Hippocampal formation (tissue), 2 donors: ENCODE measurements around the gene OR6C68.
"Not testable (repeated sequence)": the region's sequence is repeated elsewhere in the genome, so short reads cannot be mapped to it uniquely, and the experiment has no call there.

Experiments
- DNase-seq, 2 donors: peaks; one replicate each; lab custom pipeline; 2025; lab: John Stamatoyannopoulos, UW

Gene OR6C68

DNA sequence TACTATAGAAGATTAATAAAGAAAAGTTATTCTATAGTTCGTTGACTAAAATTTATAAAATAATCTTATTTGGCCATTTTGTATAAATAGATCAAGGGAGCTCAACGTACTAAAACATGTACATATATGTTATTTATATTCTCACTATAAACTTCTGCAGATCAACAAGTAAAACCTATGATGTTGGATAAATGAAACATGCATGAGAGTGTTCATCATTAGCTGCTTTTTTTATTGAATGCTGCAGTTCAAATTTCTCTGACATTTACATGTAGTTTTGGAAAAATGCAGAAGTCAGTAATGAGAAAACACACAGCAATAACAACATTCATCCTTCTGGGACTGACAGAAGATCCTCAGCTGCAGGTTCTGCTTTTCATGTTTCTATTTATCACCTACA is at the start of gene OR6C68:
TSS of gene OR6C68 (plus strand) at position 301 of the 400 bp plus-strand sequence. CDS start at position 301, 0 bp downstream.
- no peak for DNase-seq

DNA sequence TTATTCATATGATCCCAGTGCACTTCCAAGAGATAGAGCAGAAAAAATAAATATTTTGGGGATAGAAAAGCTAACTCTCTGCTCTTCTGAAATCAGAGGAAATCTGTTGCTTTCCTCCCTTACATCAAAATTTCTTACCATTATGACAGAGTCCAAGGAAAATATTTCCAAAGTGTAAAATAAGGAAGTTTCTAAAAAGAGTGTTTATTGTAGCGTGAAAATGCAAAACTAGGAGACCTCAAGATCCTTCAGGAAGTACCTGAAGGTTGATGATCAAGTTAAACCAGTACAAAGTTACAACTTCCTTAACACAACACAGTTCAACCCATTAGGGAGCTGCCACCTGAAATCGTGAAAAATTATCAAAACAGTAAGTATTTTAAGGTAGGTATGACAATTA is 48.4 kb upstream of the OR6C68 start, which contains the start of gene OR6C2:
TSS of gene OR6C2 (plus strand) at position 301 of the 400 bp plus-strand sequence. CDS start 8,138 bp downstream, outside the sequence.
- no peak for DNase-seq

- no peak for DNase-seq
These were observed 46.8 kb upstream of the OR6C68 start for GRCh38 chr12:55445357-55445756.

- no peak for DNase-seq
These were observed 45.9 kb upstream of the OR6C68 start for GRCh38 chr12:55446326-55446725.

- no peak for DNase-seq
These were observed 43.4 kb upstream of the OR6C68 start for GRCh38 chr12:55448825-55449224.

DNA sequence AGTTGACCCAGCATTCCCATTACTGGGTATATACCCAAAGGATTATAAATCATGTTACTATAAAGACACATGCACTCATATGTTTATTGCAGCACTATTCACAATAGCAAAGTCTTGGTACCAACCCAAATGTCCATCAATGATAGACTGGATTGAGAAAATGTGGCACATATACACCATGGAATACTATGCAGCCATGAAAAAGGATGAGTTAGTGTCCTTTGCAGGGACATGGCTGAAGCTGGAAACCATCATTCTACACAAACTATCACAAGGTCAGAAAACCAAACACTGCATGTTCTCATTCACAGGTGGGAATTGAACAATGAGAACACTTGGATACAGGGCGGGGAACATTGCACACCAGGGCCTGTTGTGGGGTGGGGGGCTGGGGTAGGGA is 27.3 kb upstream of the OR6C68 start:
- DNase-seq = not testable (repeated sequence)

GRCh38 chr12:55467836-55468235 is 24.3 kb upstream of the OR6C68 start:
- DNase-seq = no peak

GRCh38 chr12:55469291-55469690 is 22.9 kb upstream of the OR6C68 start:
- no peak for DNase-seq

DNA sequence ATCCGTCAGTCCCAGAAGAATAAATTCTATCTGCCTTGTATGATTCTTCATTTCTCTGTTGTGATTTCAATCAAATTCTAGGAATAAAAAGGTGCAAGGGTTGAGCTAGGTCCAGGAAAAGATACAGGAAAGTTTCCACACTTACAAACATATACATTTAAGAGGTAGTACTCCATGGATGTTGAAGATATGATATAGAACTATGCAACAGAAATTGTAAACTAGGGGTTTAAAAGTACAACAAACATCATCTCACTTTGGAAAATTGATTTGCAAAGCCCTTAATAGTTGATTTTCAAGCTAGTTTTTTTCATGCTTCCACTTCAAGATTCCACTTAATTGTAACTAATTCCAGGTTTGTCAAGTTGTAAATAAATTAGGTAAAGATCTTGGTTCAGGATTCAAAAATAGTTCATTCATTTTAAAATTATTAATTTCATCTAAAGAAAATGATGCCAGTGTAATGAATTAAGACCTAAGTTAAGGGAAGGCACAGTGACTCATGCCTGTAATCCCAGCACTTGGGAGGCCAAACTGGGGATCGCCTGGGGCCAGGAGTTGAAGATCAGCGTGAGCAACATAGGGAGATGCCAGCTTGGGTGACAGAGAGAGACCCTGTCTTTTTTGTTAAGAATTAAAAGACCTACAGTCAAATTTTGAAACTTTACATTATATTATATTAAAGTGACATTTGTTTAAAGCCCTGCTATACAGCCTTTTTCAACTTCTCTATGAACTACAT is 21.9 kb upstream of the OR6C68 start, which contains the start of gene OR6C70:
TSS of gene OR6C70 (minus strand) at position 51 of the 742 bp plus-strand sequence. CDS start at position 51, 0 bp downstream.
- DNase-seq = no peak

- DNase-seq = no peak
These were observed 19.9 kb upstream of the OR6C68 start for GRCh38 chr12:55472264-55472663.

DNA sequence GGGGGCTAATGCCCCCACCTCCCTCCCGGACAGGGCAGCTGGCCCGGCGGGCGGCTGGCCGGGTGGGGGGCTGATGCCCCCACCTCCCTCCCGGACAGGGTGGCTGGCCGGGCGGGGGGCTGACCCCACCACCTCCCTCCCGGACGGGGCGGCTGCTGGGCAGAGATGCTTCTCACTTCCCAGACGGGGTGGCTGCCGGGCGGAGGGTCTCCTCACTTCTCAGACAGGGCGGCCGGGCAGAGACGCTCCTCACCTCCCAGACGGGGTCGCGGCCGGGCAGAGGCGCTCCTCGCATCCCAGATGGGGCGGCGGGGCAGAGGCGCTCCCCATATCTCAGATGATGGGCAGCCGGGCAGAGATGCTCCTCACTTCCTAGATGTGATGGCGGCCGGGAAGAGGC is 13.0 kb upstream of the OR6C68 start:
- DNase-seq = not testable (repeated sequence)

DNA sequence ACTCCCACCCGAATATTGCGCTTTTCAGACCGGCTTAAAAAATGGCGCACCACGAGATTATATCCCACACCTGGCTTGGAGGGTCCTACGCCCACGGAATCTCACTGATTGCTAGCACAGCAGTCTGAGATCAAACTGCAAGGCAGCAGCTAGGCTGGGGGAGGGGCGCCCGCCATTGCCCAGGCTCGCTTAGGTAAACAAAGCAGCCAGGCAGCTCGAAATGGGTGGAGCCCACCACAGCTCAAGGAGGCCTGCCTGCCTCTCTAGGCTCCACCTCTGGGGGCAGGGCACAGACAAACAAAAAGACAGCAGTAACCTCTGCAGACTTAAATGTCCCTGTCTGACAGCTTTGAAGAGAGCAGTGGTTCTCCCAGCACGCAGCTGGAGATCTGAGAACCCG is 7.9 kb upstream of the OR6C68 start:
- not testable (repeated sequence) for DNase-seq

DNA sequence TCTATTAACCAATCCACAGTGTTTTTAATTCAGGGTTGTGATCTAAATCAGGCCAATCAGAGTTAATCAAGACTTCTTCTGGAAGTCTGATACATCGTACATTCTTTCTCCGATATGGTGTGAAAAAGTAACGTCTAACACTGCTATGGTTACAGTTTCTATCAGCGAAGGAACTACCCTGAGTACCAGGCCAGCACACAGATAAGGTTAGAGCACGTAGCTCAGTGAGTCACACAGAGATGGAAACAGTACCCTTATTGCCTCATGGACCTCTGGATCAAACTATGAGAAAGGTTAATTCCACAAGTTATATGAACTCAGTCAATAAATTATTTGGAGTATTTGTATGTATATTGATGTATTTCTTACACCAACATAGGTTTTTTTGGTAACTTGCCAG is 3.3 kb downstream of the OR6C68 start:
- no peak for DNase-seq

DNA sequence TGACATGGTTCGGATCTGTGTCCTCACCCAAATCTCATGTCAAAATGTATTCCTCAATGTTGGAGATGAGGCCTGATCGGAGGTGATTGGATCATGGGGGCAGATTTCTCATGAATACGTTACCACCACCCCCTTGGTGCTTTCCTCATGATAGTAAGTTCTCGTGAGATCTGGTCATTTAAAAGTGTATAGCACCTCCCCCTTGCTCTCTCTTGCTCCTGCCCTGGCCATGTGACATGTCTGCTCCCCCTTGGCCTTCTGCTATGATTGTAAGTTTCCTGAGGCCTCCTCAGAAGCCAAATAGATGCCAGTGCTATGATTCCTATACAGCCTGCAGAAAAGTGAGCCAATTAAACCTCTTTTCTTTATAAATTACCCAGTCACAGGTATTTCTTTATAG is 7.1 kb downstream of the OR6C68 start:
- DNase-seq = no peak

- DNase-seq = no peak
These were observed 7.7 kb downstream of the OR6C68 start for GRCh38 chr12:55499810-55500252.

DNA sequence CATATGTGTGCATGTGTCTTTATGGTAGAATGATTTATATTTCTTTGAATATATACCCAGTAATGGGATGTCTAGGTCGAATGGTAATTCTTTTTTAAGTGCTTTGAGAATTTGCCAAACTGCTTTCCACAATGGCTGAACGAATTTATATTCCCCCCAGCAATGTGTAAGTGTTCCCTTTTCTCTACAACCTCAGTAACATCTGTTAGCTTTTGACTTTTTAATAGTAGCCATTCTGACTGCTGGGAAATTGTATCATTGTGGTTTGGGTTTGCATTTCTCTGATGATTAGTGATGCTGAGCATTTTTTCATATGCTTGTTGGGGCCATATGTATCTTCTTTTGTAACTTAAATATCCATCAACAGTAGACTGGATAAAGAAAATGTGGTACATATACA is 9.4 kb downstream of the OR6C68 start:
- no peak for DNase-seq

DNA sequence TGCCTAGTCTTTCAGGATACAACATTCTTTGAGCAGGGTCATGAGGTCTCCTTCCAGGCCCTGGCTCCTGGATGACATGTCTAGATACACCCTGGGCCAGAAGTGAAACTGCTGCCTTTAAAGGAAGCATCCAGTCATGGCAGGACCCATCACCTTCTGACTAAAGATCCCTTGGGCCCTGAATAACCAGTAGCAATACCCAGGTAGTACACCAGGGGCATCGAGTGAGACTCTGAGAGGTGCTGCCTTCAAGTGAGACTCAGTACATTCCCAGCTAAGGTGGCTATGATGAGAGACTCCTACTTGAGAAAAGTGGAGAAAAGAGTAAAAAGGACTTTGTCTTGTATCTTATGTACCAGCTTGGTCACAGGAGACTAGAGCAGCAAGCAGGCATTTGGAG is 23.5 kb downstream of the OR6C68 start:
- DNase-seq = no peak

DNA sequence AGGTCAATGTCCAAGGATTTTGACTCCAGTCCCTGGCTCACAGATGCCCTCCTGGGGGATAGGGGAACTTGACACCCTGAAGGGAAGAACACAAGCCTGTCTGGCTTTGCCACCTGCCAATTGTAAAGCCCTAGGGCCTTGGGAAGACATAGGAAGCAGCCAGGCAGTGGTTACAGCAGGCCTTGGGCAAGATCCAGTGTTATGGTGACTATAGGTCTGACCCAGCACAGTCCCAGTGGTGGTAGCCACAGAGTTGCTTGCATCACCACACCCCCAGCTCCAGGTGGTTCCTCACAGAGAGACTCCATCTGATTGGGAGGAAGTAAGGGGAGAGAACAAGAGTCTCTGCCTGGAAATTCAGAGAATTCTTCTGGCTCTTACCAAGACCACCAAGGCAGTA is 24.2 kb downstream of the OR6C68 start:
- no peak for DNase-seq
